ENCODE measurements around the gene PCYT1A.

Gene PCYT1A

GRCh38 chr3:196235452-196236122 is 51.9 kb downstream of the PCYT1A start:
- DNase-seq: no peak

DNA sequence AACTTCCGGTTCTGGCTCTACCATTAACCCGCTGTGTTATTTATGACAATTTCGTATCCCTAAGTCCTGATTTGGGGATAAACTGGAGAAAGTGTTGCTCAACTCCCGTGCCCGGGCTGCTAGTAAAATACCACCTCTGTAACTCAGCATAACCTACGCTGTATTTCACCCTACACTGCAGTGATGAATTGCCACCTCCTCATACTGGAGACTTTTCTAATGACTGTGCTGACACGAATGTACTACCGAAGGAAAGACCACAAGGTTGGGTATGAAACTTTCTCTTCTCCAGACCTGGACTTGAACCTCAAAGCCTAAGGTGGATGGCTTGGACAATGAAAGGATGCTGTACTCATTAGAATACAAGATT is 54.7 kb downstream of the PCYT1A start:
- no peak for DNase-seq

GRCh38 chr3:196232154-196232881 is 55.2 kb downstream of the PCYT1A start:
- DNase-seq: no peak

DNA sequence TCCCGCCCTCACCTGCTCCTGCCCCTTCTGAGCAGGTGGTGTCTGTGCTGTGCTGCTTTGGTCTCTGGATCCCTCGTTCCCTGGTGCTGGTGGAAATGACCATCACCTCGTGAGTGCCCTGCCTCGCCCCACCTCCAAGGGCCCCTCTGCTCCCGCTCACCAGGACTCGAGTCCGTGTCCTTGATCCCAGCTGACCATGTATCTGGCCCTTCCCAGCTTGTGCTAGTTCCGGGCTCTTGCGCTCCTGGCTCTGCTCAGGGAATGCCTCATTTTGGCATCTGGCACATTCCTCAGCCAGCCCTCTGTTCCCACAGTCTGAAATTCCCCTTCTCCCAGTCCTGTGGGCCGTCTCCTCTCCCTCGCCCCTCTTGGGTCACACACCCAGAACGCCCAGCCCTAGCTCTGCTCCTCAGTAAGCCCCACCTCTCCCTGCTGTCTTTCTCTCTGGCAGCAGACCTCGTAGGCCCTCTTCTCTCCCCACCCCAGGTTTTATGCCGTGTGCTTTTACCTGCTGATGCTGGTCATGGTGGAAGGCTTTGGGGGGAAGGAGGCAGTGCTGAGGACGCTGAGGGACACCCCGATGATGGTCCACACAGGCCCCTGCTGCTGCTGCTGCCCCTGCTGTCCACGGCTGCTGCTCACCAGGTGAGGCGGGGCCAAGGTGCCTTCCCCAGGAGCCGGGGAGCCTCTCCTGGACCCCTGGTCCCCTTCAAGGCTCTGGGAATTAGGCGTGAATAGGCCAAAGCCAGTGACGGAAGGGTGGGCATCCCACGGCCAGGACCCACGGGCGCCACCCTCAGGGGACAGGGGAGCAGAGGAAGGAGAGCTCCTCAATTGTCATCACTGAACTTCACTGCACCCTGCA is 59.7 kb downstream of the PCYT1A start:
- DNase-seq: no peak

GRCh38 chr3:196227121-196227561 is 60.4 kb downstream of the PCYT1A start:
- no peak for DNase-seq

- no peak for DNase-seq
Observed at GRCh38 chr3:196225763-196226364, 61.7 kb downstream of the PCYT1A start.

DNA sequence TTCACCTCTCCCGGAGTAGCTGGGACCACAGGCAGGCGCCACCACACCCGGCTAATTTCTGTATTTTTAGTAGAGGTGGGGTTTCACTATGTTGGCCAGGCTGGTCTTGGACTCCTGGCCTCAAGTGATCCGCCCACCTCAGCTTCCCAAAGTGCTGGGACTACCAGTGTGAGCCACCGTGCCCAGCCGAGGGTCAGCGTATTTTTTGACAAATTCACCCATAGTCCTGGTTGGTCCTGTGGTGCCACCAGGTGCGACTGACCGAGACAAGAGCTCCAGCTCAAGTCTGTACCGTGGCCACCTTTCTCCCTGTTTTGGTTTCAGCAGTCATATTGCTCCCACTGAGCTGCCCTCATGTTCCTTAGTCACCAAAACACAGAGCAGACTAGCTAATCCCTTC is 62.4 kb downstream of the PCYT1A start:
- no peak for DNase-seq

GRCh38 chr3:196222876-196223595 is 64.5 kb downstream of the PCYT1A start:
- no peak for DNase-seq

DNA sequence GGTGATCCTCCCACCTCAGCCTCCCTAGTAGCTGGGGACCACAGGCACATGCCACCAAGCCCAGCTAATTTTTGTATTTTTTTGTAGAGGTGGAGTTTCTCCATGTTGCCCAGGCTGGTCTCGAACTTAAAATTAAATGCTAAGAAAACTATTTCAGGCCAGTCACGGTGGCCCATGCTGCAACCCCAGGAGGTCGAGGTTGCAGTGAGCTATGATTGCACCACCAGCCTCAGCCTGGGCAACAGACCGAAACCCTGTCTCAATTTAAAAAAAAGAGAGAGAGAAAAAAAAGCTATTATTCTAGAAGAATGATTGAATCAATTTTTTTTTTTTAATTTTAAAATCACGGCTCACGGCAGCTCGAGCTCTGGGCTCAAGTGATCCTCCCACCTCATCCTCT is 66.5 kb downstream of the PCYT1A start:
- no peak for DNase-seq

GRCh38 chr3:196220587-196220986 is 66.9 kb downstream of the PCYT1A start:
- DNase-seq: no peak

- no peak for DNase-seq
Observed at GRCh38 chr3:196219970-196220311, 67.6 kb downstream of the PCYT1A start.

DNA sequence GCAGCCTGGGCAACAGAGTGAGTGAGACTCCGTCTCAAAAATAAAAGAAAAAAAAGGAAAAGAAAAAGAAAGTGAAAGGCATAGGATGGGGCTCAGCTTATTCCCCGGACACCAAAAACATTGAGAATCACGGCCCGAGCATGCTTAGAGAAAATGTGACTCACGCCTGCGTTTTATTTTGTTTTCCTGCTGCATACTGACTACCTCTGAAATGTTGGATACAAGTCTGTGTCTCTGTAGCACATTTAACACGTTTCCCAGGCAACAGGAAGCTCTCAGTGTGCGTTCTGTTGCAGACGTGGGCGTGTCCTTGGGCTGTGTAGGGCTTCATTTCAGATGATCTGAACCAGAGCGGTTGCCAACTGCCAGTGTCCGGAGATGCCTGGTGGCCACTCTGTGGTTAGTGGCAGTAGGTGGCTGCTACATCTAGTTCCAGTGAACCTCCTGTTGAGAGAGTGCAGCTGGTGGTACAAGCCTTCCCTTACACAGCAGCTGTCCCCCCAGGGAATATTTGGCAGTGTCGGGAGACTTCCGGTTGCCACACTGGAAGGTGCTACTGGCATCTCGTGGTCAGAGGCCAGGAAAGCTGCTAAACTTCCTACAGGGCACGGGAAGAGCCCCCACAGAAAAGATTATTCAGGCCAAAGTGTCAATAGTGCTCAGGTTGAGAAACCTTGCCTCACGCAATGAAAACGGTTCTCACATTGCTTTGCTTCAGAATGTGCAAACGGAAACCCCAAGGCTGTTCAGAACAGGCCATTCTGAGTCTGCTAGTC is 68.1 kb downstream of the PCYT1A start:
- DNase-seq: no peak

- DNase-seq: no peak
Observed at GRCh38 chr3:196218155-196218712, 69.3 kb downstream of the PCYT1A start.

DNA sequence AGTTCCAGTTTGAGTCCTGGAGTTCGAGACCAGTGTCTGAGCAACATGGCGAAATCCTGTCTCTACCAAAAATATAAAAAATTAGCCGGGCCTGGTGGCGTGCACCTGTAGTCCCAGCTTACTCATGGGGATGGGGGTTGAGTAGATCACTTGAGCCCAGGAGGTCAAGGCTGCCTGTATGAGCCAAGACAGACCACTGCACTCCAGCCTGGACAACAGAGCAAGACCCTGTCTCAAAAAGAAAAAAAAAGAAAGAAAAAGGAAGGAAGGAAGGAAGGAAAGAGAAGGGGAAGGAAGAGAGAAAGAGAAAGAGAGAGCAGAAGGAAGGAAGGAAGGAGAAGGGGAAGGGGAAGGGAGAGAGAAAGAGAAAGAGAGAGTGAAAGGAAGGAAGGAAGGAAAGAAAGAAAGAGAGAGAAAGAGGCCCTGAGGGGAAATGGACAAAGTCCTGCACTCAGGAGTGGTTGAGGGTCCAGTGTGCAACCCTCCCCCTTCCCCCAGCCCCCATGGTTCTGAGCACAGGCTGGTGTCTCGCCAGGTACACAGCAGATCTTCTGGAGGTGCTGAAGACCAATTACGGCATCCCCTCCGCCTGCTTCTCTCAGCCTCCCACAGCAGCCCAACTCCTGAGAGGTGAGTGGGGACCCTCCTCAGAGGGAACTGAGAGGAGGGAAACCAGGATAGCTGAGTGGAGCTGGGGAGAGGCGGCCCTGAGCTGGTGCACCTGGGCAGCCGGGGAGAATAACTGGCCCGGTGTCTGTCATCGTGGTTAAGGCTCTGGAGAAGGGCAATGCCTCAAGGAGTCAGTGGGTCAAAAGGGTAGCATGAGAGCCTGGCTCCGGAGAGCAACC is 70.0 kb downstream of the PCYT1A start:
- DNase-seq: no peak

DNA sequence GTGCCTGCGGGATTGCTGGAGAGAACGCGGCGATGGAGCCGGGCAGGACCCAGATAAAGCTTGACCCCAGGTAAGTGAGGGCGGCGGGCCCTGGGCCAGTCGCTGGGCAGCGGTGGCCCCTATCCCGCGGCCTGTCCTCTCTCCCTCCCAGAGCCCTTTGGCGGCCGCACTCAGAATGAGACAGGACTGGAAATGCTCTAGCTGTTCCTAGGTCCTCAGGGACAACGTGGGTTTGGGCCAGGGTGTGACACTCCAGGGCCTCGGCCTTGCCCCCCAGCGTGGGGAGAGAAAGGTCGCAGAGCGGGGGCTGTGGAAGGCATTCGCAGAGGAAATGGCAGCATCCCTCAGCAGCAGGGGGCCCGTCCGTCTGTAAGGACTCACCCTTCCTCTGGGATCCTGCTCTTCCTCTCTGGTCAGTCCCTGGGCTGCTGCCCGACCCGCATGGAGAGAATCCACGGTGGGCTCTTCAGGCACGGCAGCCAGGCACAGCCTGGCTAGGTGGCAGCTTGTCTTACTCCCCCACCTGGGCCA is 70.8 kb downstream of the PCYT1A start:
- no peak for DNase-seq

DNA sequence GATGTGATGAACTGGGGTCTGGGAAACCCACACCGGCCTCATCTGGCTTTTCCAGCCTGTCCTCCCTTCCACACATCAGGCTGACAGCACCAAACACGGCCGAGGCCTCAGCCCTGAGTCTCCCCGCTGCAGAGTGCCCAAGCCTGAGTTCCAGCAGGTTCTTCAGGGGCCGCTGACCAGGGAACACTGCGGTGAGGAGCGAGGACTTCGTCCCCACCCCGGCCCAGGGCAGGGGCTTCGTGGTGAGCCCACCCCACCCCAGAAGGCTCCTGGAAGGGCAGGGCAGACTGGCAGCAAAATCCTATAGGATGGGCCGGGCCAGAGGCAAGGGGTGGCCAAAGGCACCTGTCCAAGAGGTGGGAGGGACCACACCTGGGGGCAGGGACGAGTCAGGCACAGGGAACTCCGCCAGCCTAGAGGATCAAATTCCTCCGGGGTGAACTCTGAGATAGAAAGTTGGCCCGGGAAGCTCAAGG is 71.4 kb downstream of the PCYT1A start, which contains the start of gene SLC51A:
Gene SLC51A, plus strand, starts transcription at position 446 of the 476 bp plus-strand sequence. CDS start 179 bp downstream, outside the sequence.
- DNase-seq: no peak

DNA sequence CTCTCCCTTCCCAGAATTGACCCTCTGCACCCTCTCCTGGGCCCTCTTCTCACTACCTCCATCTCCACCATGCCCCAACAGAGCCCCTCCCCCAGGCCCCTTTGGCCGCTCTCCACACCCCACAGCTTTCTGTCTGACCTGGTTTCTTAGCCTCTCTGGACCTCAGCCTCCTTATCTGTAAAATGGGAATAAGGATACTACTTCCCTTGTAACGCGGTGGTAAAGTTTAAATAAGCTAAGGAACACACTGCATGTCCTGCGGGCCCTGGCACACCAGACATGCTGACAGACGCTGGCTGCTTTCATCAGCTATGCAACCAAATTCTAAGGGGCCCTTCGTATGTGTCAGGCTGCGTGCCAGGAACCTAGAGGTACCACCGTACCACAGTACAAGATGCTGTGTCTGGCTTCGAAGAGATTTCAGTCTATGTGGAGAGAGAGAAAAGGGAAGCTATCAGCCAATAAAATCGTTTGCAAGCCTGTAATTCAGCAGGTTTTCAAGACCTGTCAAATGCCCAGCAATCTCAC is 72.0 kb downstream of the PCYT1A start:
- no peak for DNase-seq

DNA sequence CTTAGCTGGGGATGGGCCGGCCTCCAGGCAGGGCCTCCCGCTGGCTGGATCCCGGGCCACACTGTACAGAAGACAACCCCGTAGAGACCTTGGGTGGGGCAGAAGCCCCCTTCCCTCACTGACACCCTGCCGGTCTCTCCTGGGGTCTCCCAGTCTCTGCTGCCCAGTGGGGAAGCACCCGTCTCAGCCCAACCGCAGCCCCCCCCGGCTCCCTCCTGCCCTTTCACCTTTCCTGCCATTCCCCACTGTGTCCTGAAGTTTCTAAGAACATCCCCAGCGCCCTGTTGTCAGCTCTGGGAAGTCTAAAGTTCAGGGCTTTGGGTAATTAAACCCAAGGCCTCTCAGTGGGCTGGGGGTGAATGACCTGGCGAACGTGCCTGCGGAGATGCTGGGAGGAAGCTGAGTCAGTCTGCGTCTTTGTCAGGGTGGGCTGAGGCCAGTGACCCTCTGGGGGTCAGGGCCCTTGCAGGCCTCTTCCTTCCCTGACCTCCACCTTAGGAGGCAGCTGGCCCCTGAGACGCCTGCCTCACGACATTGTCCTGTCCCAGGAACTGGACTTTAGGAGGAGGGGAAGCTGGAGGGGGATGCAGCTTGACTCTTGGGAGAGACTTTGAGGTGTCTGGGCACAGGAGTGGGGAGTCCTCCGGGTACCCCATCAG is 72.6 kb downstream of the PCYT1A start:
- no peak for DNase-seq
